NB4 (cell line): ENCODE measurements around the gene THADA.

ENCODE experiments used
- MYC ChIP-seq: IDR thresholded peaks from 2 replicates; pipeline ENCODE4 v1.6.1; 2011; ENCODE audit warnings: low read depth, low read length
- POLR2A ChIP-seq: IDR thresholded peaks from 2 replicates; pipeline ENCODE4 v1.6.1; 2011; ENCODE audit warnings: mild to moderate bottlenecking; ENCODE audit not compliant: insufficient read length; ENCODE audit errors: extremely low read depth
- TF ChIP-seq, protein P1 (sequence below): IDR thresholded peaks from one replicate; pipeline ENCODE4 v1.5.1; 2012; ENCODE audit warnings: low read depth, low read length
- TF ChIP-seq, protein P2 (sequence below): IDR thresholded peaks from 2 replicates; pipeline ENCODE4 v1.6.1; 2011; ENCODE audit warnings: low read depth, low read length

DNA sequence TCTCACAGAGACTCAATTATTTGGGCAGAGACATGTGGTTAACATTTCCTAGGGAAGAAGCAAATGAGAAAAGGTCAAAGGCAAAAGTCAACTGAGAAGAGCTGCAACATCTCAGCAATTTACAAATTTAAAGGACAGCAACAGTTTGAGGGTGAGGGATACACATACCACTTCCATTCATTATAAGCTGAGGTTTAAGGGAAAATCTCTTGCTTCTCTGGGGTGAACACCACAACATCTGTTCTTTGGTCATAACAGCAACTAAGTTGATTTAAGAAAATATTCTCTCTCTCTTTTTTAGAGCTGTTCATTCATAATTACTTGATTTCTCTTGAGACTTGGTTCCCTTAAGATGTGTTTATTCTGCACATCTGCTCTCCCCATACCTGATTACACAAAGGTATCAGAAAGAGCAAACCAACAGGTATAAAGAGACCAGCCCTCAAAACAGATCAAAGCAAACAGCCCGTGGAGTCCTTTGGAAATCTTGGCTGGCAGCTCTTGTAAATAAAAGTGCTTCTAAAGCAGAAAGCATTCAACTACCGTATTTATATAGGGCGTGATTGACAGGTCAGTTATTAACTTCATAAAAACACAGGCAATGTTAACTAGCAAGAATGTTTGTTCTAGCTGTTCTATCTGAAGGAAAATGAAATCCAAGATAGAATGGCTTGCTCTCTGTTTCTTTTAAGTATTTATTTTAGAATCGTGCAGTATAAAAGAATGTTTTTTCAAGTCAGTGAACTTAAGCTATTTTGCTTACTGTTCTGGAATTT, 132.8 kb downstream of the THADA start:
- no peak for TF ChIP-seq POLR2A
- TF ChIP-seq, protein P1, sequence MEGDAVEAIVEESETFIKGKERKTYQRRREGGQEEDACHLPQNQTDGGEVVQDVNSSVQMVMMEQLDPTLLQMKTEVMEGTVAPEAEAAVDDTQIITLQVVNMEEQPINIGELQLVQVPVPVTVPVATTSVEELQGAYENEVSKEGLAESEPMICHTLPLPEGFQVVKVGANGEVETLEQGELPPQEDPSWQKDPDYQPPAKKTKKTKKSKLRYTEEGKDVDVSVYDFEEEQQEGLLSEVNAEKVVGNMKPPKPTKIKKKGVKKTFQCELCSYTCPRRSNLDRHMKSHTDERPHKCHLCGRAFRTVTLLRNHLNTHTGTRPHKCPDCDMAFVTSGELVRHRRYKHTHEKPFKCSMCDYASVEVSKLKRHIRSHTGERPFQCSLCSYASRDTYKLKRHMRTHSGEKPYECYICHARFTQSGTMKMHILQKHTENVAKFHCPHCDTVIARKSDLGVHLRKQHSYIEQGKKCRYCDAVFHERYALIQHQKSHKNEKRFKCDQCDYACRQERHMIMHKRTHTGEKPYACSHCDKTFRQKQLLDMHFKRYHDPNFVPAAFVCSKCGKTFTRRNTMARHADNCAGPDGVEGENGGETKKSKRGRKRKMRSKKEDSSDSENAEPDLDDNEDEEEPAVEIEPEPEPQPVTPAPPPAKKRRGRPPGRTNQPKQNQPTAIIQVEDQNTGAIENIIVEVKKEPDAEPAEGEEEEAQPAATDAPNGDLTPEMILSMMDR: no peak
- TF ChIP-seq, protein P2, sequence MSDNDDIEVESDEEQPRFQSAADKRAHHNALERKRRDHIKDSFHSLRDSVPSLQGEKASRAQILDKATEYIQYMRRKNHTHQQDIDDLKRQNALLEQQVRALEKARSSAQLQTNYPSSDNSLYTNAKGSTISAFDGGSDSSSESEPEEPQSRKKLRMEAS: no peak
- no peak for TF ChIP-seq MYC
